ENCODE measurements around the gene OPCML.

Gene OPCML

GRCh38 chr11:133360860-133361688 is 171.2 kb downstream of the OPCML start:
- DNase-seq (ENCODE audit: low read depth): no peak

DNA sequence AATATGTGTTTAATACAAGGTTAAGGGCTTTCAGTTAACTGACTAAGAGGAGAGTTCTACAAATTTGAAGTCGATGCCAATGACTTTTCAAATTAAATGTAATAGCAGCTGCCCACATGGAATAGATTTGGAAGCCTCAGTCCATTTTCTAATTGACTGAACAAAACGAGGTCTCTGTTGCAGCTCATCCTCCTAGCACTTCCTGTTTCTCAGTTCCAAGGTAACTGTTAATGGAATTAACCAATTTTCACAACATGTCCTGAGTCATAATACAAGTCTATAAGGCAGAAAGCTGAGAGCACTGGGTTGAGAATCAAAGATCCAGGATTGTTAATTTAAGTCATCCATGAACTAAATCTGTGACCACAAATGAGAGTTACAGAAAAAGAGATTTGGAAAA is 177.2 kb downstream of the OPCML start:
- DNase-seq (ENCODE audit: low read depth): no peak

- DNase-seq (ENCODE audit: low read depth): no peak
These were observed 178.2 kb downstream of the OPCML start for GRCh38 chr11:133354069-133354468.

DNA sequence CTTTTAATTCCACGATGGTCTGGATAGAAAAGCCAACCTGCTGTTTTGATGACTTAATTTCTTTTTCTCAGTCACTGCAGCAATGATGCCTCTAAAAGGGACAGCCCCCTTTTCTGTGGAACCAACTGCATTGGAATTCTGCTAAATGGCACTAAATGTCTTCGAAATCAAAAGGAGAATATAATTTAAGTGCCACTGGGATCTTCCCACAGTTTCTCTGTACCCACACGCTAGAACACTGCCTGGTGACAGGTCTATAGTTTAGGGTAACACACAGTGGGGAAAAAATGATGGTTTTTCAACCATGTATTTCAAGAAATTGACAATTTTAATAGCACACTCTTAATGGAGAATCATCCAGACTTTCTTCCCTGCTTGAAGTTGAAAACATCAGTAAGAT is 182.3 kb downstream of the OPCML start:
- DNase-seq (ENCODE audit: low read depth): no peak

DNA sequence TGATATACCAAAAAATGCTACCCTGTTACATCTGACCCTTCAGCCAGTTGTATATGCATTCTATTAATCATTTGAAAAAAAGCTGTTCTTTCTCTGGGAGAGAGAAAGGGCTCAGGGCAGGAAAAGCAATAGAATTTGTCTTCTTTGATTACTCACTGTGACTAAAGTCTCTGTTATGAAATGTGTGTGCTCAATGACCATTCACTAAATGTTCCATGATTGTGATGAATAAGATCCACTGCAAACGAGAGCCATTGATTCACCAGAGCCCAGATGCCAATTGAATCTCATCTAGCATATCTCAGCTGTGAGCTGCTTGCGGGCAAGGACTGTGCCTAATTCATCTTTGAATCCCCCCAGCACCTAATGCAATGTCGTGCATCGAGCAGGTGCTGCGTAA is 184.3 kb downstream of the OPCML start:
- DNase-seq (ENCODE audit: low read depth): no peak

DNA sequence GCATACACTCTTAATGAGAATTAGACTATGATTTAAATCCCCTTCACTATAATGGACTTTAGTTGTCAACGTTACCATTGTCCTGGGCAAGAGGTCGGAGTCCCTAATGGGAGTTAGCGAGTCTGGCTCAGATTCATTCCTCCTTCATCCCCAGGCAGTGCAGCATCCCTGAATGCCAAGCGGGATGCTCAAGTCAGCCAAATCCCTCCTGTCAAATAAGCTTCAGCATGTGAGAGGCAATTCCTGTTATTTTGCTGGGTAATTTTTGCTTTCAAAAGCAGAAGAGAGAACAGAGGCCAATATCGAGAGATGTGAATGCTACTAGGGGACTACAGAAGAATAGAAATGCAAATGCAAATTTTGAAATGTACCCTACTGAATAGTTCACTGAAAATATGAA is 186.2 kb downstream of the OPCML start:
- no peak for DNase-seq (ENCODE audit: low read depth)

DNA sequence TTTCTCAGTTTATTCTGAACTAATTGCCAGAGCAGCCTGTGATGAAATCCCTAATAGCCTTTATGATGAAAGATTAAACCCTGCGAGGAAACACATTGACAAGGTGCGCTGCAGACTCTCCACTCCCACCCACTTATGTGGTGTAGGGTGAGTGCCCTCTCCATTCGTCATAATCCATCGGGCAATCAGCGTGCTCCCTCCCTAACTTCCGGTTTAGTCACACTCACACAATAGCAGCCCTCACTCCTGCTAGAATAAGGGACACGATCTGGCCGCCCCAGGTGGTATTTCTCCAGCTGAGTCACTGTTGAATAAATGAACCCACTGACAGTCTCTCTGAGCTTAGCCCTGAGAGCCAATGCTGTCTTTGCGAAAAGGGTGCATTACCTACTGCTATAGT is 188.3 kb downstream of the OPCML start:
- no peak for DNase-seq (ENCODE audit: low read depth)

DNA sequence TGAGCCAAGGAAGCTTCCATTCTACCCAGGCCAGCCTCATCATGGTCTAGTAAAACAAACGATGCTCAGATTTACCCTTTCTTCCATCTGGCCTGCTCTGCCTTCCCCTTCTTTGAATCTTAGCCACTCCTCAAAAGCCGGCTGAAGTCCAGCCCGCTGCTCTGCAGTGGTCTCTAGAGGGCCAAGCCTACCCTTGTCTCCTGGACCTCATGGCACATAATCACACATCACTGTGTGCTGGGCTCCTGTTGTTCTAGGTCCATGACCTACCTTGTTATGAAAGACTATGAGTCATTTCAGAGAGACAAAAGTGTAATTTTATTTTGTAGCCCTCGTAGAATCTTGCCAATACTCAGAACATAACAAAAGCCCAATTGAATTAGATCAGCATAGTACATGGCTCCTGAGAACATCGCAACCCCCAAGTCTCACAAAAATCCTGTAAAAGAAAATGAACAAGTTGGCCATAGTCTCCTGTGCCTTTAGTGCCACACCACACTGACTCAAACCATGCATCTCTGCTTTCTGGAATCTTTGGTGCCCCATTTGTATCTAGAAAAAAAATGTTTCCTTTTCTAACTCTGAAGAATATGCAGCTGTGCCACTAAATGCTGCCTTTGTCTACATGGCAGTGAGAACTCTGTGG is 192.7 kb downstream of the OPCML start:
- DNase-seq (ENCODE audit: low read depth): no peak

GRCh38 chr11:133338588-133338987 is 193.7 kb downstream of the OPCML start:
- DNase-seq (ENCODE audit: low read depth): no peak

DNA sequence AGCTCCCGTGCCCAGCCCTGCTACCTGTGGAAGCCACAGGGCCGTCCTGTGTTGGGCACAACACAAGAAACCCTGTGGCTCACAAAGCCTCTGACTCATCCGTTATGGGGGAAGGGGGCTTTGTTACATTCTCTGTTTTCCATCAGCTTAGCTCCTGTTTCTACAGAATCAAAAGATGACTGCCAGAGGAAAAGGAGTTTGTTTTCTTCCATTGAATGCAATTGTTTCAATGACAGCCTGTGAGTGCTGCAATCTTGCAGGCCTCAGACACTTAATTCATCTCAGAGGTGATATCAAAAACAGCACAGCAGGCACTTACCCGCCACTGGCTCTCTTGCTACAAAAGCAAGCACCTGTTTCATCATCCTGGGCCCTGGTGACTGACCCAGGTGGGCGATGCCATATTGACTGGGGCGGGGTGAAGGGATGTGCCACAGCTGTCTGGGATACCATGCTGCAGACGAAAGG is 194.3 kb downstream of the OPCML start:
- no peak for DNase-seq (ENCODE audit: low read depth)

DNA sequence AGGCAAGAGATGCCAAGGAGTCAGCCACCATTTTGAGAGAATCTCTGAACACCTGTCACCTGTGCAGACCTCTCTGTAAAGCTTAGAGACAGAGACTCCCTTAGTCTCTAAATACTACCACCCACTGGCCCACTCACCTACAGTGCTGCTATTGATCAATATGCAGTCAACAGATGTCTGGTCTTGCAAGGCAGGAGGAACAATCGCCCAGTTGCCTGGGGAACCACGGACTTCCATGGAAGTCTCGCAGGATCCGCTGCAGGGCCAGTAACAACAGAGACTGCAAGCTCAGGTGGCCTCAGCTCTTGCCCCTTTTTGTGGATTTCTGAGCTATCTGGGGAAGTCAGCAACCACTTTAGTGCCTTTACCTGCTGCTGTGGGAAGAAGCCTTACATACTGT is 195.1 kb downstream of the OPCML start:
- DNase-seq (ENCODE audit: low read depth): no peak

DNA sequence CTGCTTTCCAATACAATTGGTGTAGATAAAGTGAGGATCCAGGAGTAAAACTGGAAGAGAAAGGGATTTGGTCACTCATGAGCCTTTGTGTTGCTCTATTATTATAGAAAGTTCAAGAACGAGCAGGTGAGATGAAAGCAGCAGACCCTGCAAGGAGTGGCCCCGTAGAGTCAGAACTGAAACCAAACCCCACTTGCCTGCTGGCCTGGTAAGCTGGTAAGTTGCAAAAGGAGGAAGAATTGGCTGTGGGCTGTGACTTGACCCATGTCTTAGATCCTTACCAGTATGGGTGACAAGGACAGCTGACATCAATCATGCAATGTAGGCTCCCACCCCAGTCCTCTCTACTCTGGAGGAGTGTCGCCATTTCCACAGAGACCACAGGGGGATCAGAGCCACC is 201.3 kb downstream of the OPCML start:
- DNase-seq (ENCODE audit: low read depth): no peak

- DNase-seq (ENCODE audit: low read depth): no peak
These were observed 205.5 kb downstream of the OPCML start for GRCh38 chr11:133326849-133327248.

GRCh38 chr11:133326332-133326731 is 206.0 kb downstream of the OPCML start:
- DNase-seq (ENCODE audit: low read depth): no peak

DNA sequence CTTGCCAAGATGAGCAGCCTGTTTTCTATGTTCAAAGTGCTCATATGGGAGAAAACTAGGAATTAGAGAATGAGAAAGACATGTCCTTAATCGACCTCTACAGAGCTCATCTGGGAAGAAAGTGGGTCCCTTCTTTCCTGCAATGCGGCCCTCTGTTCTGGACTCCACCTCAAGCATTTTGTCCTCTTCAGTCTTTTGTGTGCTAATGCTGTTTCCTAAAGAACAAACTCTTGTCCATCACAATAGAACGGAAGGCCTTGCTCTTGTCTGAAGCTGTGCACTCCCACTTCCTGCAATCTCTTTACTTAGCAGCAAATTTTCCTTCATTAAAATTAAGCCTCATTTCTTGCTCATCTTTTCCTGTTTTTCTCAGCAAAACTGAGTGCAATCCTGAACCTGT is 206.6 kb downstream of the OPCML start:
- no peak for DNase-seq (ENCODE audit: low read depth)

DNA sequence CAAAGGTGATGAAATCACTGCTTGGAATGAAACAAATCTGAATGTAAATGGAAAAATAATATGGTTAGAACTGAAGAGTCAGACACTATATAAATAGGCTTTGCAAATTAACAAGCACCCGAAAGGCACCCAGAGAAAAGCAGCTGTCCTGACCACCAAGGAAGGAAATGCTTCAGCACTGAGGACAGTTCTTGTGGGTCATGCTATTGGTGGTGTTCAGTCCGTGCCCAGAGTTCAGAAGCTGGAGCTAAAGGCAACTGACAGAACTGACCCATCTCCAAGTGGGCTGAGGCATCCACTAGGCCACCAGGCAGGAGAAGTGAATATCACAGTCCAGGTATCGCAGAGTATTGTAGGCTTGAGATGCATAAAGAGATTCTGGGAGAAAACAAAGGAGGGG is 208.9 kb downstream of the OPCML start:
- DNase-seq (ENCODE audit: low read depth): no peak

DNA sequence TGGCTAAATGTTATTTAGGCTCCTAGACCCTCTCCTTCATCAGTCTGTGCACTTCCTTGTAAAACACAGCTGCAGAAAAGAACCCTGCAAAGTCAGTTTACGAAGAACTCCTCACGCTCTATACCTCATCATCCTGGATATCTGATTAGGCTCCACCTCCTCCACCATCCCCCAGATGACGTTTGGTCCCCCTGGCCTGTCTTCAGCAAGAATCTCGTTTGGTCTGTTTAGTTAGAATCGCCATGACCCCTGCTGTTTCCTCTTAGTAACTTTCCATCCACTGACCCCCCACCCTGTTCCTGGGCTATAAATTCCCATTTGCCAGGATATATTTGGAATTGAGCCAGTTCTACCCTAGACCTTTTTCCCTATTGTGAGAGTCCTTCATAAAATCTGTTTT is 214.1 kb downstream of the OPCML start:
- DNase-seq (ENCODE audit: low read depth): no peak

GRCh38 chr11:133311230-133311629 is 221.1 kb downstream of the OPCML start:
- DNase-seq (ENCODE audit: low read depth): no peak

GRCh38 chr11:133306019-133306418 is 226.3 kb downstream of the OPCML start:
- no peak for DNase-seq (ENCODE audit: low read depth)

DNA sequence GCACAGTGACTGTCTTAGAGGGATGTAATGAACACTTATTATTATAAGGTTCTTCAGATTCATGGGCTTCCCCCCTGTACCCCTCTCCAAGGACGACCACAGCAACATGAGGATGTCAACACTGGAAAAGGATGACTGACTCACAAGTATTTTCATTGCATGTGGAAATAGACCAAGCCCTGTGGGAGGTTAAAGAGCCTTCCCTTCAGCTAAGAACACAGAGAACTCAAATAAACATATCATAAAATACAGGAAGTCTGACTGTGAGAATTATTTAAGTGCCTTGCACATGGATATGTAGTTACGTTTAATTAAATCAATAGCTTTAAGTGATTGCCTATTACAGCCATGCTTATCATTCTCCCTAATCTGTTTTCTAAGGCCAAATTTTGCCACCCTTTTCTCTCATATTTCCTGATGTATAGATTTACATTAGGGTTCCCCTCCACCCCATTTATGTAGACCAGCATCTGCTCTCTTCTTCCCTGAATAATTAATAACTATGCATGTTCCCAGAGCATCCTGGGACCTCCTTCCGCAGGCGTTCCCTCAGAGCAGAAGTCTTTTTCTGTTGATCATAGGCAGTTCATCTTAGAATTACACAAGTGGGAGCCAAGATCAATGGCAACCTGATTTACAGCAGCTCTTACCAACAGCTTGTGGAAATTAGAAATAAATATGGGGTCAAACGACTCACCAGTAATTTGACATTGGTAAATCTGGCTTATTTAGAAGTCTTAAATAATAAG is 226.9 kb downstream of the OPCML start:
- no peak for DNase-seq (ENCODE audit: low read depth)

GRCh38 chr11:133303262-133303661 is 229.0 kb downstream of the OPCML start:
- no peak for DNase-seq (ENCODE audit: low read depth)

DNA sequence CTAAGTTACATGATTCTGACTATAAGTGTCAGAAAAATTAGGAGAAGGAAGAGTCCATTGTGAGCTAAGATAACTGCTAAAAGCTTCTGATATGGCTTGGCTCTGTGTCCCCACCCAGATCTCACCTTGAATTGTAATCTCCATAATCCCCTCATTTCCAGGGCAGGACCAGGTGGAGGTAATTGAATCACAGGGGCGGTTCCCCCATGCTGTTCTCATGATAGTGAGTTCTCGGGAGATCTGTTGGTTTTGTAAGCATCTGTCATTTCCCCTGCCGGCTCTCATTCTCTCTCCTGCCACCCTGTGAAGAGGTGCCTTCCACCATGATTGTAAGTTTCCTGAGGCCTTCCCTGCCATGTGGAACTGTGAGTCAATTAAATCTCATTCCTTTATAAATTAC is 230.2 kb downstream of the OPCML start:
- DNase-seq (ENCODE audit: low read depth): no peak

- no peak for DNase-seq (ENCODE audit: low read depth)
These were observed 231.6 kb downstream of the OPCML start for GRCh38 chr11:133300666-133301065.

All from HS-5 (cell line).